Spleen (tissue), 11 donors: Measurements from ENCODE around the gene THBS4. TPM values are rescaled to one million over a fixed set of nuclear protein-coding genes. Genes with fewer than 3 reads are reported as not detected.

Experiments
- DNase-seq: peaks from one replicate; pipeline ENCODE4 v3.0.0-alpha.2; 2020
- H3K27ac ChIP-seq, 8 donors: fragments of 200-600 bp; sonication (generic) in 7 of 8; 1 replicate in 4 of 8; 2 replicates in 4 of 8; pipeline versions ENCODE4 v1.5.0 to v1.8.0; 2016 to 2021; ENCODE audit warnings: inconsistent platforms in 4 of 8, mild to moderate bottlenecking in 4 of 8, moderate library complexity in 1 of 8
- H3K27me3 ChIP-seq, 7 donors: fragments of 200-600 bp; sonication (generic) in 6 of 7; replicated peaks in 1 of 7; 1 replicate in 4 of 7; 2 replicates in 3 of 7; pipeline versions ENCODE4 v1.5.0 to v1.8.0; 2016 to 2021; ENCODE audit warnings: inconsistent platforms in 3 of 7, mild to moderate bottlenecking in 1 of 7
- H3K36me3 ChIP-seq, 6 donors: fragments of 200-600 bp; sonication (generic) in 5 of 6; 1 replicate in 4 of 6; 2 replicates in 2 of 6; pipeline versions ENCODE4 v1.5.0 to v1.8.0; 2016 to 2021; ENCODE audit warnings: inconsistent platforms in 2 of 6
- H3K4me1 ChIP-seq, 6 donors: fragments of 200-600 bp; sonication (generic) in 5 of 6; 1 replicate in 3 of 6; 2 replicates in 3 of 6; pipeline versions ENCODE4 v1.5.0 to v1.8.0; 2016 to 2021; ENCODE audit warnings: inconsistent platforms in 3 of 6
- H3K4me3 ChIP-seq, 8 donors: fragments of 200-600 bp; sonication (generic) in 7 of 8; 1 replicate in 4 of 8; 2 replicates in 4 of 8; pipeline versions ENCODE4 v1.5.0 to v1.8.0; 2016 to 2021; ENCODE audit warnings: inconsistent platforms in 4 of 8, mild to moderate bottlenecking in 4 of 8, moderate library complexity in 2 of 8
- H3K9me3 ChIP-seq, 8 donors: fragments of 200-600 bp; sonication (generic) in 7 of 8; 1 replicate in 4 of 8; 2 replicates in 4 of 8; pipeline versions ENCODE4 v1.5.0 to v1.8.0; 2016 to 2021; ENCODE audit warnings: inconsistent platforms in 4 of 8
- CTCF ChIP-seq, 11 experiments: fragments of 200-600 bp in 7 of 11; fragments of 450-650 bp in 4 of 11; sonication (generic) in 4 of 11; IDR thresholded peaks in 8 of 11; conservative IDR thresholded peaks in 3 of 11; 1 replicate in 7 of 11; 2 replicates in 4 of 11; pipeline versions ENCODE4 v1.4.0 to v1.8.0; 2016 to 2021; ENCODE audit warnings: antibody characterized with exemption in 11 of 11, inconsistent platforms in 4 of 11, mild to moderate bottlenecking in 1 of 11
- POLR2A ChIP-seq, 3 donors: fragments of 450-650 bp; IDR thresholded peaks; one replicate each; pipeline ENCODE4 v1.5.1; 2017; ENCODE audit warnings: antibody characterized with exemption in 3 of 3, mild to moderate bottlenecking in 1 of 3
- POLR2AphosphoS5 ChIP-seq, 3 donors: sonication (generic); formaldehyde crosslinking; IDR thresholded peaks; one replicate each; pipeline ENCODE4 v1.5.1; 2017; ENCODE audit warnings: antibody characterized with exemption in 3 of 3
- WGBS, 5 donors: extraction: QIAGEN DNeasy Blood & Tissue Kit in 3 of 5; methylation state at CpG; one replicate each; pipeline versions ENCODE4 v1.1.5 to v1.1.7; 2013 to 2018; 5-methylcytosine and 5-hydroxymethylcytosine counted together
- intact Hi-C: fragments of 100-400 bp; cut with DNase I; formaldehyde crosslinking; loops from one replicate; pipeline ENCODE4 v1.15.0; 2023; ENCODE audit warnings: low total_unique reads
- polyA plus RNA-seq, 3 donors: library from polyadenylated mRNA; stranded (reverse); fragments of 200-250 nt; gene quantifications; one replicate each; pipeline ENCODE4 v1.2.1, GENCODE V29; 2013
- total RNA-seq, 7 donors: library from RNA; depleted of rRNA in 3 of 7; stranded (reverse); fragments of >200 nt in 3 of 7; fragmentation: NEBNext Ultra II Directional in 4 of 7; extraction: Animal tissue kit (Norgen Biotek cat#: 25700) in 4 of 7; gene quantifications; one replicate each; pipeline versions ENCODE4 v1.1.0 to v1.2.1, GENCODE V29; 2016 to 2021
- donor health status: healthy with polysubstance abuse.
- donor health status: DM: no; HTN: no; CAD: no; lungs with moderate emphysema.
- donor health status: DM: no; HTN: no; CAD: no.
- donor health status: Bipolar disorder and iron deficiency.
- donor health status: healthy.
- donor health status: DM: no; HTN: no; CAD: no.
- donor health status: DM: yes; HTN: yes; CAD: no.

Gene THBS4
- total and polyA plus RNA-seq, 10 donors = 0.34 to 1.1 (median 0.68) TPM

DNA sequence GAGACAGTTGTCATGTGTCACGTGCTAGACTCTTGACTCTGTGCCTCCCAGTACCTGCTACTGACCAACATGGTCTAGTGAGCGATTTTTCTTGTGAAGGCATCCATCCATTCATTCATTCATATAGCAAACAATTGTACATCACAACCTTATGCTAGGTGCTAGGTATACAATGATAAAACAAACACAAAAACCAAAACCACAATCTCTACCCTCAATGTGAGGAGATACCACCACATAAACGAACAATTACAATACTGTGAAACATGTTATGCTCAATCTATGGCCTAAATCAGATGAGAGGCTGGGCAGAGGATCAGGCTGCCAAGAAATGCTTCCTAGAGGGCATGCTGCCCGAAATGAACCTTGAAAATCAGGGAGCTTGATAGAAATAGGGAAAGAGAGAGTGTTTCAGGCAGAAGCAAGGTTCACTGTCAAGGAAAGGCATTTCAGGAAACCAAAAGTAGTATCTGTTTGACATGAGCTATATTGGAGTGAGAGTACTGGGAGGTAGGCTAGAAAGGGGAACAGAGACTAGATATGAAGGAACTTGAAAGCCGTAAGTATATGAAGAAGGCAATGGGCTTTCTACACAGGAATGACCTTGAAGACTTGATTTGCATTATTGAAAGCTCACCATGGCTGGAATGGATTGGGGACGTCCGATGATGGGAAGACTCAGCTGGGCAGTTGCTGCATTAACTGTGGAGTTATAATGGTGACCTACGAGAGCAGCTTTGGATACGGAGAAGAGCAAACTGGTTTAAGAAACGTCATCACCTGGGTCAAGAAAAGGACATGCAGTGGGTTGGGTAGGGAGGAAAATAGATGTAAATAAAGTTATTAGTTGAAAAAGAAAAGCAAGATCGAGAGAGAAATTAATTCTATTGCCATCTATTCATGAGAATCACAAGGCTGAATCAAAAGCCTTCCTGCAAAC, 90.1 kb downstream of the THBS4 start:
- Histone ChIP-seq H3K9me3 (no peaks in the 10 kb centered on the region), H3K27me3 (no peaks in the 10 kb centered on the region), H3K36me3 (no peaks in the 10 kb centered on the region), H3K4me1 (peaks cover 2 to 62% (median 22%) of the 10 kb centered on the region in 6 donors), H3K4me3 (no peak overlapping the region), H3K27ac (peak overlapping the region in 5 of 8 donors; percentile 16 to 71 (median 53))
- intact Hi-C loops = no loop called here
- DNase-seq = no peak
- TF ChIP-seq CTCF (IDR thresholded peaks at IDR 0.05 in 8 of 11, conservative IDR thresholded peaks at IDR 0.05 in 3 of 11) (no peak), POLR2AphosphoS5 (IDR thresholded peaks at IDR 0.05) (no peak), POLR2A (IDR thresholded peaks at IDR 0.05) (no peak)
- 69 to 78% (median 77%) methylated on average over 11 of the region's 11 CpGs for WGBS, 5 donors

DNA sequence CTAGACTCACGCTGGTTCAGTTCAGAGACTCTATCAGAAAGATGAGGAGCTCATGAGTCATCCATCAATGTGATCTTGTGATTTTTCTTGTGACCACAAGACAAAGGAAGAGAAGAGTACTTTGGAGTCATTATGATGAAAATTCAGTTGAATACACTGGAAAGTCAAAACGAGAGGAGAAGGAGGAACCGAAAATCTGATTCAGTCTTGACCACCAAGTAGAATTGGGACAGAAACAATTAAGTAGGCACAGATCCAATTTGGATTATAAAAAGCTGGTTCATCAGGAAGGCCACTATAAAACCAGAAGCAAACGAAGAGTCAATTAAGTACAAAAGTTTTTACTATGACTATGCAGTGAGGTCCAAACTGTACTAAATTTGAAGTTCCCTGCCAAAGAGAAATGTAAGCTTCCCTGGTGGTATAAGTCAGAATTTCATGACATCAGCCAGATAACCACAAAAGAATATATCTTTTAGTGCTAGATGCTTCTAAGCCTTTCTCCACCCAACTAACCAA, 90.9 kb downstream of the THBS4 start:
- H3K27ac ChIP-seq = peak overlapping the region in 5 of 8 donors; percentile 16 to 71 (median 53)
- no peak for DNase-seq
- TF ChIP-seq CTCF (IDR thresholded peaks at IDR 0.05 in 8 of 11, conservative IDR thresholded peaks at IDR 0.05 in 3 of 11) (peak in 2 of 11 experiments; percentile 20 to 27), POLR2A (IDR thresholded peaks at IDR 0.05) (no peak), POLR2AphosphoS5 (IDR thresholded peaks at IDR 0.05) (no peak)
- no peaks in the 10 kb centered on the region for H3K36me3 ChIP-seq
- no peaks in the 10 kb centered on the region for H3K9me3 ChIP-seq
- H3K4me1 ChIP-seq = peaks cover 2 to 62% (median 22%) of the 10 kb centered on the region in 6 donors
- no peak overlapping the region for H3K4me3 ChIP-seq
- intact Hi-C loops = no loop called here
- WGBS, 5 donors = 44 to 59% (median 55%) methylated on average over 4 of the region's 4 CpGs
- no peaks in the 10 kb centered on the region for H3K27me3 ChIP-seq

- WGBS, 5 donors = 58 to 89% (median 67%) methylated on average over 4 of the region's 4 CpGs
- H3K27ac ChIP-seq = peak overlapping the region in 3 of 8 donors; percentile 6 to 71 (median 53)
- TF ChIP-seq POLR2AphosphoS5 (IDR thresholded peaks at IDR 0.05) (peak in 1 of 3 donors; percentile 18), CTCF (IDR thresholded peaks at IDR 0.05 in 8 of 11, conservative IDR thresholded peaks at IDR 0.05 in 3 of 11) (no peak), POLR2A (IDR thresholded peaks at IDR 0.05) (no peak)
- H3K27me3 ChIP-seq = no peaks in the 10 kb centered on the region
- no peaks in the 10 kb centered on the region for H3K36me3 ChIP-seq
- H3K4me1 ChIP-seq = peaks cover 2 to 62% (median 22%) of the 10 kb centered on the region in 6 donors
- H3K9me3 ChIP-seq = no peaks in the 10 kb centered on the region
- DNase-seq = no peak
- H3K4me3 ChIP-seq = no peak overlapping the region
- intact Hi-C loops = no loop called here
Observed at GRCh38 chr5:80127116-80127552, 92.0 kb downstream of the THBS4 start.

- no peaks in the 10 kb centered on the region for H3K27me3 ChIP-seq
- no peak for DNase-seq
- no peak for TF ChIP-seq CTCF (IDR thresholded peaks at IDR 0.05 in 8 of 11, conservative IDR thresholded peaks at IDR 0.05 in 3 of 11)
- TF ChIP-seq POLR2AphosphoS5 (IDR thresholded peaks at IDR 0.05) = no peak
- TF ChIP-seq POLR2A (IDR thresholded peaks at IDR 0.05) = no peak
- H3K9me3 ChIP-seq = no peaks in the 10 kb centered on the region
- intact Hi-C loops = no loop called here
- H3K27ac ChIP-seq = peak overlapping the region in 1 of 8 donors; percentile 8
- H3K4me3 ChIP-seq = no peak overlapping the region
- no peaks in the 10 kb centered on the region for H3K36me3 ChIP-seq
- peaks cover 2 to 52% (median 22%) of the 10 kb centered on the region in 6 donors for H3K4me1 ChIP-seq
- WGBS, 5 donors = 38 to 60% (median 54%) methylated on average over 2 of the region's 2 CpGs
Observed at GRCh38 chr5:80128141-80128540, 93.0 kb downstream of the THBS4 start.
